ENCODE results near the gene WDR3. TPM values are rescaled to one million over a fixed set of nuclear protein-coding genes. Genes with fewer than 3 reads are reported as not detected.

The WDR3 gene
- total RNA-seq, 1 experiment from 2014 or later, result 61.4 TPM

GRCh38 chr1:117902944-117903343, 26.6 kb upstream of the WDR3 start:
- Histone ChIP-seq H3K23ac (ENCODE audit: insufficient read length, low read depth, low read length) (no peak overlapping the region), H2AK5ac (ENCODE audit: insufficient read length, low read length) (no peak overlapping the region), H3K18ac (ENCODE audit: insufficient read length, low read depth, low read length) (no peak overlapping the region), H2BK120ac (ENCODE audit: low read depth, low read length, poor library complexity, severe bottlenecking) (no peak overlapping the region), H3K56ac (ENCODE audit: insufficient read length, low read depth, low read length) (no peak overlapping the region), H2BK20ac (ENCODE audit: low read depth, low read length, poor library complexity, severe bottlenecking) (no peak overlapping the region), H3K27me3 (ENCODE audit: insufficient read depth, low read length) (no peaks in the 10 kb centered on the region), H3K27ac (ENCODE audit: insufficient read length, low read depth, low read length) (no peak overlapping the region), H3K79me1 (ENCODE audit: insufficient read depth, low read depth, low read length, poor library complexity, severe bottlenecking) (no peaks in the 10 kb centered on the region), H2AFZ (ENCODE audit: low read length) (no peak overlapping the region), H3K9me3 (ENCODE audit: control insufficient read depth, low read depth, low read length) (no peaks in the 10 kb centered on the region), H4K5ac (ENCODE audit: insufficient read length, low read depth, low read length) (no peak overlapping the region), H2BK5ac (ENCODE audit: insufficient read length, low read length) (no peak overlapping the region), H3K79me2 (ENCODE audit: insufficient read depth, low read length) (no peaks in the 10 kb centered on the region), H3T11ph (ENCODE audit: low read length) (no peak overlapping the region), H4K91ac (ENCODE audit: insufficient read length, low read depth, low read length) (no peak overlapping the region), H2BK12ac (ENCODE audit: insufficient read length, low read depth, low read length) (no peak overlapping the region), H4K20me1 (ENCODE audit: control insufficient read depth, insufficient read depth, insufficient read length) (no peaks in the 10 kb centered on the region), H2BK15ac (ENCODE audit: low read depth, low read length) (no peak overlapping the region), H3K23me2 (ENCODE audit: insufficient read length, low read depth, low read length, poor library complexity, severe bottlenecking) (no peaks in the 10 kb centered on the region), H3K9ac (ENCODE audit: extremely low read depth, insufficient read length, low read length) (no peak overlapping the region), H3K14ac (ENCODE audit: insufficient read depth, low read length) (no peak overlapping the region), H3K4ac (ENCODE audit: low read depth, low read length) (no peak overlapping the region), H4K8ac (replicated peaks; ENCODE audit: insufficient read length, low read depth, low read length) (no peak overlapping the region), H3K4me2 (ENCODE audit: insufficient read depth, insufficient read length, low read length) (no peak overlapping the region), H3K4me1 (ENCODE audit: insufficient read depth, low read length) (no peaks in the 10 kb centered on the region)
- no CpG with 5 or more reads among the region's 4 CpGs for WGBS (ENCODE audit: extremely low coverage, insufficient read length, low lambda C conversion rate)
- DNase-seq, result no peak
- H3K4me1 Mint-ChIP-seq, result no peaks in the 10 kb centered on the region
- H3K4me3 Mint-ChIP-seq, result no peak overlapping the region
- H3K9me3 Mint-ChIP-seq, result no peaks in the 10 kb centered on the region
- no peak for TF ChIP-seq CTCF (conservative IDR thresholded peaks at IDR 0.05)
- no peaks in the 10 kb centered on the region for H3K27me3 Mint-ChIP-seq (ENCODE audit: low read depth)
- peaks cover 0 to 55% (median 39%) of the 10 kb centered on the region in 3 experiments; a peak in 6 of 7 replicates for H3K36me3 Mint-ChIP-seq (ENCODE audit: insufficient read depth in 1 of 3, low read depth in 3 of 3)
- H3K27ac Mint-ChIP-seq, result no peak overlapping the region
